ENCODE results near the gene CAPN3. TPM values are rescaled to one million over a fixed set of nuclear protein-coding genes. Genes with fewer than 3 reads are reported as not detected.

The CAPN3 gene
- total RNA-seq, 4 donors from 2014 or later: 17.0 to 35.2 (median 19.3) TPM

GRCh38 chr15:42375941-42376340 lies 16.6 kb downstream of the CAPN3 start:
- no peak for TF ChIP-seq EP300 (IDR thresholded peaks at IDR 0.05; ENCODE audit: low read depth)
- no peak for TF ChIP-seq POLR2AphosphoS5 (IDR thresholded peaks at IDR 0.05)
- TF ChIP-seq, protein P1, sequence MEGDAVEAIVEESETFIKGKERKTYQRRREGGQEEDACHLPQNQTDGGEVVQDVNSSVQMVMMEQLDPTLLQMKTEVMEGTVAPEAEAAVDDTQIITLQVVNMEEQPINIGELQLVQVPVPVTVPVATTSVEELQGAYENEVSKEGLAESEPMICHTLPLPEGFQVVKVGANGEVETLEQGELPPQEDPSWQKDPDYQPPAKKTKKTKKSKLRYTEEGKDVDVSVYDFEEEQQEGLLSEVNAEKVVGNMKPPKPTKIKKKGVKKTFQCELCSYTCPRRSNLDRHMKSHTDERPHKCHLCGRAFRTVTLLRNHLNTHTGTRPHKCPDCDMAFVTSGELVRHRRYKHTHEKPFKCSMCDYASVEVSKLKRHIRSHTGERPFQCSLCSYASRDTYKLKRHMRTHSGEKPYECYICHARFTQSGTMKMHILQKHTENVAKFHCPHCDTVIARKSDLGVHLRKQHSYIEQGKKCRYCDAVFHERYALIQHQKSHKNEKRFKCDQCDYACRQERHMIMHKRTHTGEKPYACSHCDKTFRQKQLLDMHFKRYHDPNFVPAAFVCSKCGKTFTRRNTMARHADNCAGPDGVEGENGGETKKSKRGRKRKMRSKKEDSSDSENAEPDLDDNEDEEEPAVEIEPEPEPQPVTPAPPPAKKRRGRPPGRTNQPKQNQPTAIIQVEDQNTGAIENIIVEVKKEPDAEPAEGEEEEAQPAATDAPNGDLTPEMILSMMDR (IDR thresholded peaks at IDR 0.05): no peak
- no peak for TF ChIP-seq POLR2A (IDR thresholded peaks at IDR 0.05)
- intact Hi-C loops (cut with DNase I; ENCODE audit: low total_unique reads): no loop called here
- Histone ChIP-seq H3K9me3 (peaks cover 0 to 5% of the 10 kb centered on the region in 2 donors), H3K27me3 (no peaks in the 10 kb centered on the region), H3K4me3 (no peak overlapping the region), H3K27ac (no peak overlapping the region), H3K36me3 (no peaks in the 10 kb centered on the region), H3K4me1 (no peaks in the 10 kb centered on the region)
- WGBS, 2 donors (ENCODE audit: low coverage in 1 of 2): 60 to 64% methylated on average over 4 of the region's 4 CpGs
- DNase-seq: no peak
- in situ Hi-C loops (cut with MboI; ENCODE audit: low pct_ligation_motif_present in 1 of 4, low pct_unique_long_range_greater_than_20kb in 1 of 4, low sequenced_read_pairs in 3 of 4): no loop called here

- Histone ChIP-seq H3K4me3 (no peak overlapping the region), H3K4me1 (no peaks in the 10 kb centered on the region), H3K27me3 (no peaks in the 10 kb centered on the region), H3K36me3 (no peaks in the 10 kb centered on the region), H3K9me3 (peaks cover 0 to 5% of the 10 kb centered on the region in 2 donors), H3K27ac (no peak overlapping the region)
- intact Hi-C loops (cut with DNase I; ENCODE audit: low total_unique reads) (no loop called here), in situ Hi-C loops (cut with MboI; ENCODE audit: low pct_ligation_motif_present in 1 of 4, low pct_unique_long_range_greater_than_20kb in 1 of 4, low sequenced_read_pairs in 3 of 4) (no loop called here)
- no peak for DNase-seq
- WGBS, 2 donors (ENCODE audit: low coverage in 1 of 2): 76 to 84% methylated on average over 7 to 8 of the region's 8 CpGs
- TF ChIP-seq POLR2AphosphoS5 (IDR thresholded peaks at IDR 0.05): no peak
- TF ChIP-seq POLR2A (IDR thresholded peaks at IDR 0.05): no peak
- TF ChIP-seq, protein P1 (IDR thresholded peaks at IDR 0.05): no peak
- TF ChIP-seq EP300 (IDR thresholded peaks at IDR 0.05; ENCODE audit: low read depth): no peak
Observed at GRCh38 chr15:42378011-42378410, 18.7 kb downstream of the CAPN3 start.

DNA sequence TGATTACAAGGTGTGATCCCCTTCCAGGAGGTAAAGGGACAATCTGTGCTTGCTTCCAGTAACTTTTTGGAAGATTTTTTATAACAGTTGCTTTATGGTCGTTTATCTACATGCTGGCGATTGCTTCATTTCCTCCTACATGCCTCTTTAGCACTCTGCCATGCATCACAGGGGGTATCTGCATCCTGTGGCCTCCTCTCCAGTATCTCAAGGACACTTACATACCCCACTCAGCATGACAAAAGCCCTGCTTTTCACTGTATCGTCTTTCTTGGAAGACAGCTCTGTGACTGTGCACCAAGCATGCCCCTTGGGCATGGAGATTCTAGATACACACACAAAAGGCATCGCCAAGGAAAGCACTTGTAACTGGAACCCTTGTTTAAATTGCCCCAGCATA lies 25.3 kb downstream of the CAPN3 start:
- H3K27me3 ChIP-seq: no peaks in the 10 kb centered on the region
- no peak overlapping the region for H3K27ac ChIP-seq
- H3K36me3 ChIP-seq: no peaks in the 10 kb centered on the region
- TF ChIP-seq POLR2A (IDR thresholded peaks at IDR 0.05): no peak
- TF ChIP-seq POLR2AphosphoS5 (IDR thresholded peaks at IDR 0.05): no peak
- TF ChIP-seq EP300 (IDR thresholded peaks at IDR 0.05; ENCODE audit: low read depth): no peak
- TF ChIP-seq, protein P1 (IDR thresholded peaks at IDR 0.05): no peak
- WGBS, 2 donors (ENCODE audit: low coverage in 1 of 2): 68 to 81% methylated on average over 3 to 4 of the region's 4 CpGs
- in situ Hi-C loops (cut with MboI; ENCODE audit: low pct_ligation_motif_present in 1 of 4, low pct_unique_long_range_greater_than_20kb in 1 of 4, low sequenced_read_pairs in 3 of 4): no loop called here
- intact Hi-C loops (cut with DNase I; ENCODE audit: low total_unique reads): no loop called here
- H3K9me3 ChIP-seq: no peaks in the 10 kb centered on the region
- no peaks in the 10 kb centered on the region for H3K4me1 ChIP-seq
- no peak for DNase-seq
- H3K4me3 ChIP-seq: no peak overlapping the region

GRCh38 chr15:42385206-42385979 lies 26.1 kb downstream of the CAPN3 start:
- Histone ChIP-seq H3K4me3 (no peak overlapping the region), H3K27me3 (no peaks in the 10 kb centered on the region), H3K36me3 (no peaks in the 10 kb centered on the region), H3K4me1 (no peaks in the 10 kb centered on the region), H3K9me3 (no peaks in the 10 kb centered on the region), H3K27ac (no peak overlapping the region)
- intact Hi-C loops (cut with DNase I; ENCODE audit: low total_unique reads) (no loop called here), in situ Hi-C loops (cut with MboI; ENCODE audit: low pct_ligation_motif_present in 1 of 4, low pct_unique_long_range_greater_than_20kb in 1 of 4, low sequenced_read_pairs in 3 of 4) (no loop called here)
- WGBS, 2 donors (ENCODE audit: low coverage in 1 of 2): 10 to 25% methylated on average over 2 to 5 of the region's 5 CpGs
- peak; percentile 59 for DNase-seq
- TF ChIP-seq POLR2AphosphoS5 (IDR thresholded peaks at IDR 0.05): no peak
- TF ChIP-seq, protein P1 (IDR thresholded peaks at IDR 0.05): peak; percentile 19 to 58 (median 48)
